Activated naive CD8-positive, alpha-beta T cell treated with anti-CD3 and anti-CD28 coated beads, Interleukin-2, amount 50 U/mL, for 24 hours (primary cell): ENCODE data around the gene FIG4.
"Not testable (repeated sequence)": the region's sequence is repeated elsewhere in the genome, so short reads cannot be mapped to it uniquely, and the experiment has no call there.

ENCODE experiments used
- ATAC-seq: fragments of 150-1000 bp; cut with Tn5 transposase; one replicate; pipeline ENCODE4 v1.10.0; 2021
- DNase-seq: peaks from one replicate; pipeline ENCODE4 v3.0.0; 2021
- H3K27ac Mint-ChIP-seq: one replicate; pipeline ENCODE4 v1.8.0; 2021; ENCODE audit warnings: mild to moderate bottlenecking, mixed read lengths
- H3K27me3 Mint-ChIP-seq: one replicate; pipeline ENCODE4 v1.8.0; 2021; ENCODE audit warnings: mixed read lengths
- H3K36me3 Mint-ChIP-seq: one replicate; pipeline ENCODE4 v1.8.0; 2021; ENCODE audit warnings: low read depth, mixed read lengths
- H3K4me1 Mint-ChIP-seq: one replicate; pipeline ENCODE4 v1.8.0; 2021; ENCODE audit warnings: mixed read lengths
- H3K4me3 Mint-ChIP-seq: one replicate; pipeline ENCODE4 v1.8.0; 2021; ENCODE audit warnings: mild to moderate bottlenecking, moderate library complexity, mixed read lengths
- H3K9me3 Mint-ChIP-seq: one replicate; pipeline ENCODE4 v1.8.0; 2021; ENCODE audit warnings: mixed read lengths

The FIG4 gene

DNA sequence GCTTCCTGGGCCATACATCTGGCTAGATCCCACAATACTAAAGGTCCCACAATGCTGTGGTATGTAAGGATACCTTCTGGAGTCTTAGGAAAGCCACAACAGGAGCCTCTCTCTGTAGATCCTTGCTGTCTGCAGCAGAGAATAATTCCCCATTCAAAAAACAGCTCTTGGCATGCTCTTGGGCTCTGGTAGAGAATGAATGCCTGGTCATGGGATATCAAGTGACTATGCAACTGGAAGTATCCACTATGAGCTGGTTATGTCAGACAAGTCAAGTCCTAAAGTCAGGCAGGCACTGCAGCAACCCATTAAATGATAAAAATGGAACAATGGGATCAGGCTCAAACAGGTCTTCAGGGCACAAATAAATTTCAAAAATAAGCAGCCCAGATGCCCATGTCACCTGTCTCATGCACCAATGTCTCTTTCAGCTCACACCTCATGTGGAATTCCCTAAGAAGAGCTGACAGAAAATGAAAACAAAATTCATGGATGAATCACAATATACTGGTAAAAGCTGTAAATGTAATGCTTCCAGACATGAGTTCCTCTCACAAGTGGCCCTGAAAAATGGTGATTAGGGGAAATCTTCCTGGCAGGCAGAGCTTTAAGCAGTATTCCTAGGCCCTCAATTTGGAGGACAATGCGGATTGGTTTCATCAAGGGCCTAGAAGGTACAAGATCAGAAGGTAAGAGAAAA lies 4.4 kb upstream of the FIG4 start:
- H3K4me1 Mint-ChIP-seq, result peaks cover 26% of the 10 kb centered on the region
- no peaks in the 10 kb centered on the region for H3K27me3 Mint-ChIP-seq
- DNase-seq, result no peak
- H3K36me3 Mint-ChIP-seq, result peaks cover 1% of the 10 kb centered on the region
- no peaks in the 10 kb centered on the region for H3K9me3 Mint-ChIP-seq
- no peak overlapping the region for H3K4me3 Mint-ChIP-seq
- peak overlapping the region; percentile 19 for H3K27ac Mint-ChIP-seq
- ATAC-seq, result no peak

DNA sequence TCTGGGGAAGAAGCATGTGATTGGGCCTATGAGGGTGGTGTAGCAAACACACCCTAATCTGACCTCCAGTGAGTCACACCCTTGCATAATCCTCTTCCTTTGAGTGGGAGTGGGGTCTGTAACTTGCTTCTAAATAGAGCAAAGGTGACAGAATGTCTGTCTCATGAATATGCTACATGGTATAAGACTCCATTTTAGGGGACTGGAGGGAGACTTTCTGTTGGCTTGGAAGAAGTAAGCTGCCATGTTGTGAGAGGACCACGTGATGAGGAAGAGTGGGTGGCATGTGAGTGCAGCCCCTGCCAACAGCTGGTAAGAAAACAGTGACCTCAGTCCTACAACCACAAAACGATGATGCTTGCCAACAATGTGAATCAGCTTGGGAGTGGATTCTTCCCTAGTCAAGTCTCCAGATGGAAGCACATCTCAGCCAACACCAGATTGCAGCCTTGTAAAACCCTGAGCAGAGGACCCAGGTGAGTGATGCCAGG lies 3.8 kb upstream of the FIG4 start:
- Mint-ChIP-seq H3K4me1 (peaks cover 32% of the 10 kb centered on the region), H3K27me3 (no peaks in the 10 kb centered on the region), H3K27ac (peak overlapping the region; percentile 19), H3K36me3 (peaks cover under 1% of the 10 kb centered on the region), H3K4me3 (no peak overlapping the region), H3K9me3 (no peaks in the 10 kb centered on the region)
- DNase-seq, result no peak
- ATAC-seq, result peak; percentile 22

DNA sequence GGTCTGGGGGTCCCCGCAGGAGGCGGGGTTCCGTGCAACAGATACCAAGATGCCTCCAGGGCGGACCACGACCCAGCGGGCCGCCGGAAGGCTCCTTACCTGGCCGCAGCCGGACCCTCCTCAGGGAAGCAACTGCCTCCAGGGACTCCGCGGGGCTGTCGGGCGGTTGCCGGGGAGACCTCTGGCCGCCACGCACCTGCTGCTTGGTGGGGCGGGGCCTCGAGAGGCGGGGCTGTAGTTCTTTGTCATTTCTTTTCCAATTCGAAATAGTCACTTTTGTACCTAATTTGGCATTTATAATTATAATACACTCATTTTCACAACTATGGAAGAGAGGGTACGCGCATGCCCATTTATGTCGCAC lies 741 bp upstream of the FIG4 start:
- Mint-ChIP-seq H3K27ac (peak overlapping the region; percentile 93), H3K9me3 (no peaks in the 10 kb centered on the region), H3K36me3 (no peaks in the 10 kb centered on the region), H3K4me3 (peak overlapping the region; percentile 95), H3K27me3 (no peaks in the 10 kb centered on the region), H3K4me1 (peaks cover 36% of the 10 kb centered on the region)
- peak; percentile 37 for ATAC-seq
- DNase-seq, result peak; percentile 74

DNA sequence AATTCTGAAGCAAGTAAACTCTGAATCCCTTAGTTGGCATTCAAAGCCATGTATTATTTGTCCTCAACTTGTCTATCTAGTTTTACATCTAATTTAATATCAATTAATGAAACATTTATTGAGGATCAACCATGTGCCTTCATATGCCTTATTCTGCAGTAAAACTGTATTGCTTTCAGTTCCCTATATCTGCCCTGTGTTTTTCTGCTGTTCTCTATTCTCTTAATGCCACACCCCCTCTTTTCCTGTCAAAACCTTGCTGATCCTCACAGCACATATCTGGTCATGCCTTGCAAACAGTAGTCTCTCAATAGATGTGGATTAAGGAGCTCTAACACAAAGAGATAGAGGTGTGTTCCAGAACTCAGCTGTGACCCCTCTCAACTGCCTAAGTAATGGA lies 2.0 kb downstream of the FIG4 start:
- no peaks in the 10 kb centered on the region for H3K9me3 Mint-ChIP-seq
- peaks cover 22% of the 10 kb centered on the region for H3K4me1 Mint-ChIP-seq
- H3K4me3 Mint-ChIP-seq, result no peak overlapping the region
- DNase-seq (no peak), ATAC-seq (no peak)
- no peaks in the 10 kb centered on the region for H3K27me3 Mint-ChIP-seq
- no peak overlapping the region for H3K27ac Mint-ChIP-seq
- peaks cover 10% of the 10 kb centered on the region for H3K36me3 Mint-ChIP-seq

DNA sequence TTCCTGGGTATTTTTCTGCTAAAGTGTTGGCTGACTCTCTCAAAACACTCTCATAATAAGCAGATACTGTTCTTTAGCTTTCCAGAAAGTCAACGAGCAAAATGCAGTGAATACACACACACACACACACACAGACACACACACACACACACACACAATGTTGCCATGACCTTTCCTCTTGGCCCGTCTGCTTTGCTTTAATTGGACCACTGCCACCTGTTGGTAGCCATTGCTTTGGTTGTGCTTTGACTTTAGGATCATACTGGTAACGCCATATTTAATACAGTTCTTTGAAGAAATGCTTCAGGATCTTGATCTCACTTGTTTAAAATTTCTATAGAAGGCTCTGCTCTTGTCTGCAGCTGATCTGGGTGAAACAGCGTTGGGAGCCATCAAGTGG lies 4.4 kb downstream of the FIG4 start:
- Mint-ChIP-seq H3K27ac (no peak overlapping the region), H3K27me3 (no peaks in the 10 kb centered on the region), H3K36me3 (peaks cover 10% of the 10 kb centered on the region), H3K9me3 (no peaks in the 10 kb centered on the region), H3K4me1 (peaks cover 14% of the 10 kb centered on the region), H3K4me3 (no peak overlapping the region)
- ATAC-seq (no peak), DNase-seq (peak; percentile 12)

DNA sequence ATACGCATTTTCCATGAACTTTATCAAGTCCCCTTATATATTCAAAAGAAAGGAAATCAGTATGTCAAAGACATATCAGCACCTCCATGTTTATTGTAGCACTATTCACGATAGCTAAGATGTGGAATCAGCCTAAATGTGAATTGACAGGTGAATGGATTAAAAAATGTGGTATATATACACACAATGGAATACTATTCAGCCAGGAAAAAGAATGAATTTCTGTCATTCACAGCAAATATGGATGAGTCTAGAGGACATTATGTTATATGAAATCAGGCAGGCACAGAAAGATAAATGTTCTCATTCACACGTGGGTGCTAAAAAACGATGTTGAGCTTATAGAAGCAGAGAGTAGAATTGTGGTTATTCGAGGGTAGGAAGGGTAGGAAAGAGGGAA lies 5.3 kb downstream of the FIG4 start:
- ATAC-seq (no peak), DNase-seq (no peak)
- Mint-ChIP-seq H3K9me3 (no peaks in the 10 kb centered on the region), H3K4me3 (no peak overlapping the region), H3K36me3 (peaks cover 10% of the 10 kb centered on the region), H3K27me3 (no peaks in the 10 kb centered on the region), H3K27ac (no peak overlapping the region), H3K4me1 (peaks cover 16% of the 10 kb centered on the region)

DNA sequence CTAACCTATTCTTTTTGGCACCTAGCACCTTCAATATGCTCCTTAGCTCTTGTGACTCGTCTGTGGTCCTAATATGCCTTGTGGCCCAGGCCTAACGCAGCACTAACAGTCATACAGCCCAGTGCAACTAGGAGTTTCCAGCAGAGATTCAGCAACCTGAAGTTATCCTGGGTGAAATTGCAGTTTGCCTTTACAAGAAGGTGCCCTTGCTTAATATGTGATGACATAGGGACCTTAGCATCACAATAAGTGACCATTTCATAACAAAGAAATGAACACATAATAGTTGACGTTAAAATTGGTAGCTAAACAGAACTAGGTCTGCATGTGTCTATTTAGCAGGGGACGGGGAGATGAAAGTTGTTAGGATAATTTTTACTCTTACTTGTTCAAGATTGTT lies 10.1 kb downstream of the FIG4 start:
- DNase-seq (no peak), ATAC-seq (no peak)
- peaks cover 20% of the 10 kb centered on the region for H3K4me1 Mint-ChIP-seq

DNA sequence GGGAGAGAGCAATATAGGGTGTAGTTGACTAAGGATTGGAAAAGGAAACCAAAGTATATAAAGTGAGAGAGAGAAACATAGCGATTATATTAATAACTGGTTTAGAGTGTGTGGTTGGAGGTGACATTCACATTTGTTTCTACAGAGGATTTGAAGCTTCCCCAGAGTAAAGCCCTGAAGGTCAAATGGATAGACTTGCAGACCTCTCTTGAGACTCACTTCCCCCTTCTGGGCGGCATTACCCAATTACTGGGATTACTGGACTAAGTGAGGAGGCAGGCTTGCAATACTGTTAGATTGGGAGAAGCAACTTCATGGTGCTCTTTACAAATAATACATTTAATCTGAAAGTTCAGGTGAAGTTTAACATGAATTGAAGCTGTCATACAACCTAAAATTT lies 10.7 kb downstream of the FIG4 start:
- Mint-ChIP-seq H3K4me1 (peaks cover 25% of the 10 kb centered on the region), H3K27ac (no peak overlapping the region), H3K27me3 (no peaks in the 10 kb centered on the region), H3K4me3 (no peak overlapping the region), H3K36me3 (no peaks in the 10 kb centered on the region), H3K9me3 (no peaks in the 10 kb centered on the region)
- ATAC-seq, result no peak
- DNase-seq, result no peak

More for the DNA sequence above, 10.1 kb downstream of the FIG4 start:
- Mint-ChIP-seq H3K9me3 (no peaks in the 10 kb centered on the region), H3K27me3 (no peaks in the 10 kb centered on the region), H3K27ac (no peak overlapping the region), H3K36me3 (peaks cover 3% of the 10 kb centered on the region), H3K4me3 (no peak overlapping the region)

DNA sequence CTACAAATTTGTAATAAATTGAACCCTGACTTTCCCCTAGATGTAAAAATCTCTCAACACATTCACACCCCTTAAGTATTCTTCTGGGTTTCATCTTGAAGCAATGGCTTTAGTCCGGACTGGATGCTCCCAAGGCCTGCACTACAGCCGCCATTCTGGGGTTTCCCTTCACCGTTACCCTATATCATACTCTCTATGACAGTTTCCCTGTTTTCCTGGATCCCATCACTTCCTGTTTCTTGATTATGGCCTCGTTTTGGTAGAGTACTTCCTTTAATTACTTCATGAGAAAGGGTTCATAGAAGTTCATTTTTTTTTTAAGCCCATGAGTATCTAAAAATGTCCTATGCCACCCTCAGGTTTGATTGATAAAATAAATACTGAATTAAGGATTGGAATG lies 11.7 kb downstream of the FIG4 start:
- Mint-ChIP-seq H3K9me3 (no peaks in the 10 kb centered on the region), H3K4me1 (peaks cover 27% of the 10 kb centered on the region), H3K36me3 (no peaks in the 10 kb centered on the region), H3K27ac (no peak overlapping the region), H3K4me3 (no peak overlapping the region), H3K27me3 (no peaks in the 10 kb centered on the region)
- ATAC-seq, result no peak
- no peak for DNase-seq

DNA sequence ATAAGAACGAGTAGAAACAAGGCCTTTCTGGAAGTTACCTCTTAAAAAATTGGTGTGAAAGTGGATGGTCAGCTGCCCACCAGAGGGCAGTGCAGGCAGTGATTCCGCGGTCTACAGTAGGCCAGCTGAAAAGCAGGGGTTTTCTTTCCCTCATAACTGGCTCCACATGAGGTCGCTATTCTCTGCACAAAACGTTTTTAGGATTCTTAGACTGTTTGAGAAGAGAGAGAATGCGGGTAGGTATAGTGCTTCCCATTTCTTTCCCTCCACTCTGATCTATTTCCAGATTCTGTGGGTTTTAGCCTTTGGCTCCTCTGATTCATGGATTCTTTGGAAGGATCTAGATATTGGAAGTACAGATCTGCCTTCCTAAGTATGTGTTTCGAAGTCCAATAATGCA lies 14.2 kb downstream of the FIG4 start:
- peak; percentile 80 for DNase-seq
- peak; percentile 93 for ATAC-seq
- Mint-ChIP-seq H3K9me3 (no peaks in the 10 kb centered on the region), H3K27me3 (no peaks in the 10 kb centered on the region), H3K4me3 (no peak overlapping the region), H3K27ac (no peak overlapping the region), H3K36me3 (peaks cover 5% of the 10 kb centered on the region), H3K4me1 (peaks cover 27% of the 10 kb centered on the region)

DNA sequence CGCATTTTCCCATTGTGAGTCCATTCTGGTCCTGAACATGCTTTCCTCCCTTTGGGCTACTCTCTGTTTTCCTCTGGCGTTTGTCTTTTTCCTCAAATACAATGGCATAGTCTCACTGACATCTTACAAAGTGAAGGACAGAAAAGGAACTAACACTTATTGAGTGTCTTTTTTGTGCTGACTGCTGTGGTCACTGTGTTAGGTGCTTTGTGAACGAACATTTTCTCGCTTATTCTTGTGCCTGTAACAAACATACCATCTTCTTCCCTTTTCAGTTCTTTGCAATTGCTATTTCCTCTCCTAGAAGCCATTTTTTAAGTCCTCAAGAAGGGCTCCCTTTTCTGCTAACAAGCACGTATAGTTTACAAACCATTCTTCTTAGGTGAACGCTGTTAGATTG lies 15.4 kb downstream of the FIG4 start:
- peaks cover 10% of the 10 kb centered on the region for H3K36me3 Mint-ChIP-seq
- no peaks in the 10 kb centered on the region for H3K9me3 Mint-ChIP-seq
- H3K27me3 Mint-ChIP-seq, result no peaks in the 10 kb centered on the region
- H3K27ac Mint-ChIP-seq, result peak overlapping the region; percentile 1
- peaks cover 27% of the 10 kb centered on the region for H3K4me1 Mint-ChIP-seq
- ATAC-seq (no peak), DNase-seq (no peak)
- no peak overlapping the region for H3K4me3 Mint-ChIP-seq

DNA sequence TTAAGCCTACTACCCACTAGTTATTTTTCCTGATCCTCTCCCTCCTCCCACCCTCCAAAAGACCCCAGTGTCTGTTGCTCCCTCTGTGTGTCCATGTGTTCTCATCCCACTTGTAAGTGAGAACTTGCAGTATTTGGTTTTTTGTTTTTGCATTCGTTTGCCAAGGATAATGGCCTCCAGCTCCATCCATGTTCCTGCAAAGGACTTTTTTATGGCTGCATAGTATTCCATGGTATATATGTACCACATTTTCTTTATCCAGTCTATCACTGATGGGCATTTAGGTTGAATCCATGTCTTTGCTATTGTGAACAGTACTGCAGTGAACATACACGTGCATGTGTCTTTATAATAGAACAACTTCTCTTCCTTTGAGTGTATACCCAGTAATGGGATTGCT lies 17.0 kb downstream of the FIG4 start:
- H3K4me1 Mint-ChIP-seq, result peaks cover 30% of the 10 kb centered on the region
- H3K9me3 Mint-ChIP-seq, H3K27ac Mint-ChIP-seq, H3K27me3 Mint-ChIP-seq, DNase-seq, H3K4me3 Mint-ChIP-seq, ATAC-seq: not testable (repeated sequence)
- peaks cover 11% of the 10 kb centered on the region for H3K36me3 Mint-ChIP-seq

DNA sequence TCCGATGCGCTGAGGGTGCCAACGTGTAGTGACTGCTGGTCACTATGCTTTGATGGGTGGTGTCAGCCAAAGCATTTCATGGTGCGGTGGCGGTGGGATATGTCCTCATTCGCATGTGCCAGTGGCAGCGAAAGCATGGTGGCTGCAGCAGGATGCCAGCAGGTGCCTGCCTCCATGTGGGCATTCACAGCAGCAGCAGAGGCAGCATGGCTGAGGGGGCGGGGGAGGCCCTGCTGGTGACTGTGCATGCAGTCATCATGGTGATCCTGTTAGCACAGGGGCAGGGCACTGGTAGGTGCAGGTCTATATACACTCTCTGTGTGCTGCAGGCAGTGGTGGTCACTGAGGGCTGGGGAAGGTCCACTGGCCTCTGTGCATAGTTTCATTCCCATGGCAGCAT lies 22.0 kb downstream of the FIG4 start:
- DNase-seq, result peak; percentile 15

DNA sequence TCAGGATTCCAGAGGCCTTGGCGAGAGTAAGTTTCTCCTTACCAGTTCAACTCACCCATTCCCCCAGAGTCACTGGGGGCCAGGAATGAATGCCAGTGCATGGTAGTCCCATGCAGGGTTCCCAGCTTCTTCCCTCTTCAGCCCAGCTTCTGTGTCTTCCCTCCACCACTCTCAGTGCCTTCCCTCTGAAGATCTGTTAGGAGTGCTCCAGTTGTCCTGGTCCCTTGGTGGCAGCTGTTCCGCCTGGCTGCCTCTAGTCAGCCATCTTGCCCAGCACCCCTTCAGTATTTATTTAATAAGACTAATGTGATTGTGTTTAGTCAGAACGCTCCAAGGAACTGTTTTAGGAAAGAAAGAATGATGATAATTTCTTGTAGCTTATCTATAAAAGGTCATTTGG lies 23.1 kb downstream of the FIG4 start:
- H3K4me3 Mint-ChIP-seq, result no peak overlapping the region
- no peak overlapping the region for H3K27ac Mint-ChIP-seq
- ATAC-seq (no peak), DNase-seq (no peak)
- H3K36me3 Mint-ChIP-seq, result peaks cover 6% of the 10 kb centered on the region
- no peaks in the 10 kb centered on the region for H3K9me3 Mint-ChIP-seq
- H3K27me3 Mint-ChIP-seq, result no peaks in the 10 kb centered on the region
- H3K4me1 Mint-ChIP-seq, result peaks cover 10% of the 10 kb centered on the region

More for the DNA sequence above, 22.0 kb downstream of the FIG4 start:
- peak; percentile 79 for ATAC-seq
- Mint-ChIP-seq H3K4me3 (no peak overlapping the region), H3K27me3 (no peaks in the 10 kb centered on the region), H3K27ac (no peak overlapping the region), H3K9me3 (no peaks in the 10 kb centered on the region), H3K36me3 (peaks cover 10% of the 10 kb centered on the region), H3K4me1 (peaks cover 10% of the 10 kb centered on the region)

DNA sequence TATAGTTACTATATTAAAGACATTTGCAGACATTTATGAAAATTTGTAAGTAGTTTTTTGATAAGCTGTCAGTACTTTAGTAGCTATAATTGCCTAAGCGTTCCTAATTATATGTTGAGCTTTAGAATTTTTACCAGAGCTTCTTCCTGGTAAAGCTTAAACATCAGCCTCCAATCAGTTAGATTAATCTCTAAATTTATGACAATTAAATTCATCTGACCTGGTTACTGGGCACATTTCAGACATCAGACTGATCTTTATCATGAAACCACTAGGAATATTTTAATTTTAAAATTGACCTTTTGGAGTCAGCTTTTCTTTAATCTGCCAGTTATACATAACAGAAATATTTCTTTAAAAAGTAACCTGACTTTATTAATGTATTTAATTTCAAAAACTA lies 23.5 kb downstream of the FIG4 start:
- ATAC-seq (no peak), DNase-seq (no peak)
- Mint-ChIP-seq H3K9me3 (no peaks in the 10 kb centered on the region), H3K36me3 (peaks cover 6% of the 10 kb centered on the region), H3K27me3 (no peaks in the 10 kb centered on the region), H3K4me1 (peaks cover 10% of the 10 kb centered on the region), H3K4me3 (no peak overlapping the region), H3K27ac (no peak overlapping the region)

DNA sequence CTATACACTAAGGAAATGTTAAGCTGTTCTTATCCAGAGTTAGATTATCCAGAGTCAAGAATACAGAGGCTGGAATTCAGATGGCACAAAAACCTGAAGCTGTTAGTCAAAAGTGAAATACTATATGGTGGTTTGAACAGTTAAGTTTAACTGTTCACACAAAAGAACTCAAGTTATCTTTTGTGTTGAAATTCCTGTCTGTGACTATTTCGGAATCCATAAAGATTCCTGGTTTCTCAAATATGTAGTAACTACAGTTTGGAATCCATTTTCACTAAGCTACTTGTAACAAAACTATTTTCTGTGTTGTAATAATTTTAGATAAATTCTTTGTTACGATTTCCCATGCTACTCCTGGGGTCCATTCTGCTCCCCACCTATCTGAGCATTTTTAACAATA lies 24.5 kb downstream of the FIG4 start:
- no peak overlapping the region for H3K27ac Mint-ChIP-seq
- H3K4me3 Mint-ChIP-seq, result no peak overlapping the region
- peaks cover 8% of the 10 kb centered on the region for H3K4me1 Mint-ChIP-seq
- peaks cover 4% of the 10 kb centered on the region for H3K36me3 Mint-ChIP-seq
- ATAC-seq, result no peak
- H3K27me3 Mint-ChIP-seq, result no peaks in the 10 kb centered on the region
- no peak for DNase-seq
- no peaks in the 10 kb centered on the region for H3K9me3 Mint-ChIP-seq
